RPMI8226 (cell line): ENCODE results near the gene SLC30A3.
"Not testable (repeated sequence)": the region's sequence is repeated elsewhere in the genome, so short reads cannot be mapped to it uniquely, and the experiment has no call there.

ENCODE experiments used
- DNase-seq: peaks from one replicate; pipeline ENCODE4 v3.0.0-alpha.2; 2015

Gene SLC30A3

GRCh38 chr2:27262379-27263286 is at the start of gene SLC30A3:
Gene SLC30A3 (minus strand): TSS chr2:27263047. CDS start chr2:27262906, 141 bp downstream.
- peak; percentile 76 for DNase-seq

DNA sequence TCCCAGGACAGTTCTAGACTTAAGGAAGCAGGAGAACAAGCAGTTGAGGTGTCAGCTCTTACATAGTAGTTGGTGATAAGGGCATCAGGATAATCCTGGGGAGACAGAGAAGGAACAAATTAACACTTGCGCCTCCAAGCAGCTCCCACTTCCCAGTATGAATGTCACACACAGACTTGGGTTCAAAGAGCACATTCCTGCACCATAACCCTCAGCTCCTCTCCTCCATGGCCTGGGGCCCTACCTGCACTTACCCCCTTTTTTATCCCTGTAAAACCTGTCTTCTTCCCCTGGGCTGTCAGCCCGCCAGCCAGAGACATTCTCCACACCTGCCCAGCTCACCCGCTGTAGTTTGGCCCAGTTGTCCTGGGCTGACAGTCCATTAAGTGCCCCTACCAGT is 49.3 kb upstream of the SLC30A3 start:
- no peak for DNase-seq

DNA sequence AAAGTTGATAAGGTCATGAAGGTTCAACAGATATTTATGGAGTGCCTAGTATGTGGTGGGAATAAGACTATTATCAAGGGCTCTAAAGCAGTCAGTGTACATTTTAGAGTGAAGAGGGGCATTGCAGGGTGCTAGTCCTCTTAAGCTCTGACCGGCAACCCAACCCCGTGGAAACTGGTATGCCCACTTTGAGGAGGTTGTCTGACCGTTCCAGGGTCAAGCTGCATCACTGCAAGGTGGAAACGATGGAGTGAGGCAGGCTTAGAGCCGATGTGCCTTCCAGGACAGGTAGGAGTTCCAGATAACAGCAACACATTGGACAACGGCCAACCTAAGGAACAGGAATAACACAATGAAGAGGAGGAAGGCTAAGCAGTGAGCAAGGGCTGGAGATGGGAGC is 46.8 kb upstream of the SLC30A3 start:
- no peak for DNase-seq

- no peak for DNase-seq
Observed at GRCh38 chr2:27308359-27308881, 45.6 kb upstream of the SLC30A3 start, which contains the start of gene UCN. Gene UCN (minus strand): TSS chr2:27308445. CDS start chr2:27307895, 550 bp downstream.

GRCh38 chr2:27307545-27308358 is 44.9 kb upstream of the SLC30A3 start:
- no peak for DNase-seq

- DNase-seq = no peak
Observed at GRCh38 chr2:27307287-27307544, 44.4 kb upstream of the SLC30A3 start.

GRCh38 chr2:27306573-27307286 is 43.9 kb upstream of the SLC30A3 start:
- no peak for DNase-seq

DNA sequence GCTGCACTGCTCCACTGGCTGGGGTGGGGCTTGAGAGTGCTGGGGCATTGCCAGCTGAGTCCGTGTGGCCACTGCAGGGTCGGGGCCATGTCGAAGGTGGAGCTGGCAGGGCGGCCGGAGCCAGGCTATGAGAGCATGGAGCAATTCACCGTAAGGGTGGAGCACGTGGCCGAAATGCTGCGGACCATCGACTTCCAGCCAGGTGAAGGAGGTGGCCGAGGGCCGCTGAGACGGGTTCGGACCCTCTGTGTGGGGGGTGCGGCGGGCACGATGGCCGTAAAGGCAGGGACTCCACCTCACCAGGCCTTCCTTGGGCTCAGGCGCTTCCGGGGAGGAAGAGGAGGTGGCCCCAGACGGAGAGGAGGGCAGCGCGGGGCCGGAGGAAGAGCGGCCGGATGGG is 43.3 kb upstream of the SLC30A3 start:
- no peak for DNase-seq

DNA sequence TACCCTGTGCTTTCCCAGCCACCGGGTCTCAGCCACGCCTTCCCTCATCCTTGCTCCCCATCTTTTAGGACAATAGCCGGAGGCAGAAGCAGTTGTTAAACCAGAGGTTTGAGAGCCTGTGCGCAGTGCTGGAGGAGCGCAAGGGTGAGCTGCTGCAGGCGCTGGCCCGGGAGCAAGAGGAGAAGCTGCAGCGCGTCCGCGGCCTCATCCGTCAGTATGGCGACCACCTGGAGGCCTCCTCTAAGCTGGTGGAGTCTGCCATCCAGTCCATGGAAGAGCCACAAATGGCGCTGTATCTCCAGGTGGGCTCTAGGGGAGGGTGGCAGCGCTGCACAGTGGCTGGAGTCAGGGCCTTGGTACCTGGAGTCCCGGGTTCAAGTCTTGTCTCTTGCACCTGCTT is 42.7 kb upstream of the SLC30A3 start:
- DNase-seq = no peak

DNA sequence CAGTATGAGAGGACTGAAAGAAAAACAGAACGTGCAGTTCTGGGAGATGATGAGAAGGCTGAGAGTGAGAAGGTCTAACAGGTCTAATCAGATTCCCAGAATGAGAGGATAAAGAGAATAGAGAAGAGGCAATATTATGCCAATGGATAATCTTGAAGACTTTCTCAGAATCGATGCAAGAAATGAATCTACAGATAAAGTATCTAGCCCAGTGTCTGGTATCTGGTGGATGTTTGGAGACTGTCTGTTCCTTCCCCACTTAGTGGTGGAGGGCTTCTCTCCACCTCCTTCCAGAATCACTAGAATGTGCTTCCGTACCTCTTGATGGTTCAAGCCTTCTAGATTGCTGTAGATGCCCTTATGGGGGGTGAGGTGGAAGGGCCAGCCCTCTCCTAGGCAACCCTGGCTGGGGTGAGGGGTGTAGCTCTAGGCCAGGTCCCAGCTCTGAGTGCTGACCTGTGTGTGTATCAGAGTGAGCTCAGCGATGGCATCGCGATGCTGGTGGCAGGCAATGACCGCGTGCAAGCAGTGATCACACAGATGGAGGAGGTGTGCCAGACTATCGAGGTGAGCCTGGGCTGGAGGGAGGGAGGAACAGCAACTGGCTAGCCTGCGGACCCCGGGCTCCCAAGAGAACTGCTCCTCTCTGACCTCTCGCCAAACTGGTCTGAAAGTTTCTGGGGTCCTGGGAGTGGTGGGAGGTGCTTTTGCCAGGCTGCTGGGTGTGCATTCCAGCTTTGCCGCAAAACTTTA is 41.8 kb upstream of the SLC30A3 start:
- DNase-seq = no peak

GRCh38 chr2:27303093-27304025 is 40.5 kb upstream of the SLC30A3 start:
- peak; percentile 80 for DNase-seq

GRCh38 chr2:27300606-27301005 is 37.8 kb upstream of the SLC30A3 start:
- not testable (repeated sequence) for DNase-seq

- DNase-seq = no peak
Observed at GRCh38 chr2:27298391-27299080, 35.7 kb upstream of the SLC30A3 start.

GRCh38 chr2:27297195-27297594 is 34.3 kb upstream of the SLC30A3 start:
- DNase-seq = no peak

- DNase-seq = no peak
Observed at GRCh38 chr2:27296481-27296880, 33.6 kb upstream of the SLC30A3 start.

DNA sequence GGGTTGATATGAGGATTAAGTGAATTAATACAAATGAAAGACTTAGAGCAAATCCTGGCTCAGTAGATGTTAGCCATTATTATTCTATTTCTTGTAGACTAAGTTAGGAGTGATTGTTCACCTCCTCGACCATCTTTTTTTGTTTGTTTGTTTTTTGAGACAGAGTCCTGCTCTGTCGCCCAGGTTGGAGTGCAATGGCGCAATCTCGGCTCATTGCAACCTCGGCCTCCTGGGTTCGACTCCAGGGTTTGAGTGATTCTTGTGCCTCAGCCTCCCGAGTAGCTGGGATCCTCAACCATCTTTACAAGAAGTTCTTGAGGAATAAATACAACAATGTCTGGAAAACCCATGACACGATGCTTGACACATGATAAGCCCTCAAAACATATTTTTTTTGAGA is 32.1 kb upstream of the SLC30A3 start:
- no peak for DNase-seq

GRCh38 chr2:27291865-27292264 is 29.0 kb upstream of the SLC30A3 start:
- peak; percentile 38 for DNase-seq

DNA sequence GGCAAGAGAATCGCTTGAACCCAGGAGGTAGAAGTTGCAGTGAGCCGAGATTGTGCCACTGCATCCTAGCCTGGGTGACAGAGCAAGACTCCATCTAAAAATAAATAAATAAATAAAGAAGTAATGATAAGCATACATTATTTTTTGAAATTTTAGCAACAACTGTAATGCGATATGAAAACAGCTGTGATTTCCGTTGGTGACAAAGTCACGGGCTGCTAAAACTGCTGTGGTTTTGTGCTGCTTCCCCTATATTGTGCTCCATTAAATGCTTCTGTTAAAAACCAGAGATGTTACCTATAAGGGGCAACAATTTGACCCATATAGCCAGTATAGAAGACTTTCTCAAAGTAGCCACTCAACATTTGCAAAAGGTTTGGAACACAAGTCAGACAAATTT is 27.7 kb upstream of the SLC30A3 start:
- DNase-seq = no peak

DNA sequence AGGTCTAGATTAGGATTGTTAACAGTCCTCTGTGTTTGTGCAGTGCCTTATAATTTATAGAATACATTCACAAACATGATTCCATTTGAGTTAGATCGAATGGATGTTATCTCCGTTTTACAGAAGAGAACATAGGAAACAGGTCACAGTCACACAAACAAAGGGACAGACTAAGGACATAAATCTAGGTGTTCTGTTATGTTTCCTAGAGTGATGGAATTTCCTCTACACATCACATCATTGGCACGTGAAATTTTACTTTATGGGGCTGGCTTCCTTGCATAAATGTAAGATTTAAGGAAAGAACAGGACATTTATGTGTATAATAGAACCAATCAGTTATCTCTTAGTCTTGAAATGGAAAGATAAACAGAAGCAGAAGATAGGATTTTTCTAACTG is 25.8 kb upstream of the SLC30A3 start:
- no peak for DNase-seq

DNA sequence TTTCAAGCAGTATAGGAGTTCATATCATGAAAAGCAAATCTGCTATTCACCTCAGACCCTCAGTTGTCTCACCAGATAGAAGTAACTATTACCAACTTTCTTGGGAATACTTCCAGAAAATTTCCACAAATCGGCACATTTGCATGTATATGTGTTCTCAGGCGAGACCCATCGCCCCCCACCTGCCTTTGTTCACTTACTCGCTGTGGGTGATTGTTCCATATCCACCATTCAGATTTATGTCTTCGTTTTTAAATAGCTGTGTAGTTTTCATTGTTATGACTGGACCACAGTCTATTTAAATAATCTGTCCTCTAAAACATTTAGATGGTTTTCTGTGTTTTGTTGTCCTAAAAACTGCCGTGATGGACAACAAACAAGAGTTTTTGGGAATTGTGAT is 22.6 kb upstream of the SLC30A3 start:
- DNase-seq = no peak

GRCh38 chr2:27284996-27285395 is 22.1 kb upstream of the SLC30A3 start:
- no peak for DNase-seq
